HEK293 (cell line): ENCODE data around the gene DLX6.

Experiments used
- CTCF ChIA-PET: fragments of 350-600 bp; formaldehyde crosslinking; extraction: SDS; loops from one replicate; lab custom pipeline; 2021; ENCODE audit warnings: antibody characterized with exemption; lab: Yijun Ruan, JAX
- POLR2A ChIA-PET: fragments of 300-600 bp; formaldehyde crosslinking; extraction: SDS; loops from one replicate; lab custom pipeline; 2020; ENCODE audit warnings: antibody characterized with exemption, inconsistent platforms; lab: Yijun Ruan, JAX
- H3K27ac ChIP-seq: fragments of 200-500 bp; sonication (Bioruptor generic); 2 replicates; pipeline ENCODE4 v1.5.1; 2014; ENCODE audit warnings: low read depth, low read length, control low read depth, inconsistent platforms; ENCODE audit errors: extremely low read depth
- H3K36me3 ChIP-seq, 2 experiments: fragments of 200-500 bp in 1 of 2; sonication (Bioruptor generic) in 1 of 2; 1 replicate in 1 of 2; 2 replicates in 1 of 2; pipeline ENCODE4 v1.5.1; 2014 to 2017; ENCODE audit warnings: inconsistent platforms in 2 of 2, low read length in 2 of 2; ENCODE audit not compliant: control insufficient read depth in 2 of 2, insufficient read depth in 1 of 2
- H3K4me1 ChIP-seq: fragments of 200-500 bp; sonication (Bioruptor generic); 2 replicates; pipeline ENCODE4 v1.5.1; 2014; ENCODE audit warnings: mild to moderate bottlenecking, low read length, inconsistent platforms; ENCODE audit not compliant: control insufficient read depth, insufficient read depth
- H3K4me3 ChIP-seq: 2 replicates; pipeline ENCODE4 v1.5.1; 2011; ENCODE audit warnings: low read depth, mild to moderate bottlenecking, control low read depth, low read length, moderate library complexity
- H3K9me3 ChIP-seq: fragments of 200-500 bp; sonication (Bioruptor generic); 2 replicates; pipeline ENCODE4 v1.5.1; 2014; ENCODE audit warnings: low read depth, low read length, inconsistent platforms; ENCODE audit not compliant: control insufficient read depth, insufficient read depth
- HOXA7 ChIP-seq: sonication (generic); formaldehyde crosslinking; IDR thresholded peaks from 2 replicates; pipeline ENCODE4 v1.8.1; 2022; ENCODE audit warnings: missing genetic modification reagents, borderline replicate concordance
- HOXC10 ChIP-seq: sonication (generic); formaldehyde crosslinking; IDR thresholded peaks from 2 replicates; pipeline ENCODE4 v1.8.1; 2023; ENCODE audit warnings: mild to moderate bottlenecking, missing genetic modification reagents
- HOXD13 ChIP-seq: sonication (generic); formaldehyde crosslinking; IDR thresholded peaks from 2 replicates; pipeline ENCODE4 v1.8.0; 2022; ENCODE audit warnings: missing genetic modification reagents, borderline replicate concordance
- KLF10 ChIP-seq: fragments of 450-650 bp; IDR thresholded peaks from 2 replicates; pipeline ENCODE4 v1.5.1; 2018; ENCODE audit warnings: missing biosample characterization, mild to moderate bottlenecking, missing genetic modification characterization
- ZBTB8A ChIP-seq: fragments of 450-650 bp; formaldehyde crosslinking; IDR thresholded peaks from 2 replicates; pipeline ENCODE4 v1.5.1; 2016; ENCODE audit warnings: missing biosample characterization, missing genetic modification characterization
- ZFHX2 ChIP-seq: fragments of 450-650 bp; formaldehyde crosslinking; conservative IDR thresholded peaks from 2 replicates; pipeline ENCODE4 v1.5.1; 2016; ENCODE audit warnings: missing biosample characterization, missing genetic modification characterization
- ZFP37 ChIP-seq: fragments of 450-650 bp; formaldehyde crosslinking; IDR thresholded peaks from 2 replicates; pipeline ENCODE4 v1.5.1; 2016; ENCODE audit warnings: missing biosample characterization, missing genetic modification characterization
- ZFP41 ChIP-seq: fragments of 450-650 bp; formaldehyde crosslinking; IDR thresholded peaks from 2 replicates; pipeline ENCODE4 v1.5.1; 2016; ENCODE audit warnings: missing biosample characterization, missing genetic modification characterization, borderline replicate concordance
- ZIC2 ChIP-seq: fragments of 450-650 bp; formaldehyde crosslinking; IDR thresholded peaks from 2 replicates; pipeline ENCODE4 v1.5.1; 2016; ENCODE audit warnings: missing biosample characterization, missing genetic modification characterization
- ZNF157 ChIP-seq: fragments of 450-650 bp; formaldehyde crosslinking; IDR thresholded peaks from 2 replicates; pipeline ENCODE4 v1.5.1; 2016; ENCODE audit warnings: missing biosample characterization, missing genetic modification characterization
- ZNF214 ChIP-seq: fragments of 450-650 bp; formaldehyde crosslinking; IDR thresholded peaks from 2 replicates; pipeline ENCODE4 v1.5.1; 2017; ENCODE audit warnings: missing biosample characterization, mild to moderate bottlenecking, missing genetic modification characterization, borderline replicate concordance
- ZNF510 ChIP-seq: fragments of 450-650 bp; formaldehyde crosslinking; IDR thresholded peaks from 2 replicates; pipeline ENCODE4 v1.5.1; 2018; ENCODE audit warnings: mild to moderate bottlenecking, missing genetic modification characterization, missing biosample characterization; ENCODE audit not compliant: insufficient replicate concordance
- ZNF544 ChIP-seq: fragments of 450-650 bp; formaldehyde crosslinking; IDR thresholded peaks from 2 replicates; pipeline ENCODE4 v1.5.0; 2017; ENCODE audit warnings: missing biosample characterization, missing genetic modification characterization
- ZNF701 ChIP-seq: fragments of 450-650 bp; formaldehyde crosslinking; IDR thresholded peaks from 2 replicates; pipeline ENCODE4 v1.5.1; 2016; ENCODE audit warnings: missing biosample characterization, missing genetic modification characterization
- ZNF76 ChIP-seq: fragments of 450-650 bp; formaldehyde crosslinking; IDR thresholded peaks from 2 replicates; pipeline ENCODE4; 2016; ENCODE audit warnings: low read depth, missing biosample characterization, missing genetic modification characterization, borderline replicate concordance
- ZNF843 ChIP-seq: fragments of 450-650 bp; formaldehyde crosslinking; IDR thresholded peaks from 2 replicates; pipeline ENCODE4 v1.5.1; 2016; ENCODE audit warnings: missing biosample characterization, missing genetic modification characterization
- TF ChIP-seq, protein P1 (sequence below): fragments of 450-650 bp; formaldehyde crosslinking; IDR thresholded peaks from 2 replicates; pipeline ENCODE4; 2016; ENCODE audit warnings: missing biosample characterization, missing genetic modification characterization
- TF ChIP-seq, protein P2 (sequence below): fragments of 450-650 bp; formaldehyde crosslinking; IDR thresholded peaks from 2 replicates; pipeline ENCODE4 v1.5.1; 2016; ENCODE audit warnings: missing biosample characterization, missing genetic modification characterization
- TF ChIP-seq, protein P3 (sequence below): fragments of 450-650 bp; formaldehyde crosslinking; IDR thresholded peaks from 2 replicates; pipeline ENCODE4 v1.5.1; 2016; ENCODE audit warnings: missing biosample characterization, missing genetic modification characterization
- TF ChIP-seq, protein P4 (sequence below): fragments of 450-650 bp; formaldehyde crosslinking; IDR thresholded peaks from 2 replicates; pipeline ENCODE4 v1.5.1; 2016; ENCODE audit warnings: missing biosample characterization, missing genetic modification characterization

The DLX6 gene

DNA sequence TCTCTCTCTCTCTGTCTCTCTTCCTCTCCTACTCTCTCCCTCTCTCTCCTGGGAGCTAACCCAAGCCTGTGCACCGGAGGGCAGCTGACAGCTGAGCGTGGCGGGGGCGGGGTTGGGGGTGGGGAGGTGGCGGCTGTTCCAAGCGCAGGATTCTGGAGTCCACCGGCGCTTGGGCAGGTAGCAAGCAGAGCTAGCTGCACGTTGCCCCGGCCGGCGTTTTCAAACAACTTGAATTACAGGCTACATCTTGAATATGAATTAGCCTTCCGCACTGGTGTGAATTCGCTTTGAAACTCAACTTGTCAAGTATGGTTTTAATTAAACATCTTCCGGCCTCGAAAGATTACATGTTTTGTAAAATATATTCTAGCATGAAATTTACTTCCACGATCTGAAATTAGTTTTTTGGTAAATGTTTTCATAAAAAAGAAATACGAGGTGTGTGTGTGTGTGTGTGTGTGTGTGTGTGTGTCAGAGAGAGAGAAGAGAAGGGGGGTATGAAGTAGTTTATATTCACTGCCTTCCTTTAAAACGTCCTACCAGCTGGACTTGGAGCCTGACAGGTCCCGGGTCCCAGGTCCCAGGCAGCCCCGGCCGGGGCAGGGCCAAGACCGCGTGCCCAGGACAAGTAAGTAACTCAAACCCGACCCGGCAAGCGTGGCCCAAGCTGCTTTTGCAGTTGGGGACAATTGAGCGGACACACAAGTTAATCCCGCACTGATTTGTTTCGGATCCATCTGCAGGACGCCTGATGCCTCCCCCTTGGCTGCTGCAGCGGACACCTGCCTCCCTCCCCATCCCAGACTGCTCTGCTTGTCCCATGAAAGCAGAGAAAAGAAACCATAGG, 9.0 kb upstream of the DLX6 start (continued):
- TF ChIP-seq, protein P1, sequence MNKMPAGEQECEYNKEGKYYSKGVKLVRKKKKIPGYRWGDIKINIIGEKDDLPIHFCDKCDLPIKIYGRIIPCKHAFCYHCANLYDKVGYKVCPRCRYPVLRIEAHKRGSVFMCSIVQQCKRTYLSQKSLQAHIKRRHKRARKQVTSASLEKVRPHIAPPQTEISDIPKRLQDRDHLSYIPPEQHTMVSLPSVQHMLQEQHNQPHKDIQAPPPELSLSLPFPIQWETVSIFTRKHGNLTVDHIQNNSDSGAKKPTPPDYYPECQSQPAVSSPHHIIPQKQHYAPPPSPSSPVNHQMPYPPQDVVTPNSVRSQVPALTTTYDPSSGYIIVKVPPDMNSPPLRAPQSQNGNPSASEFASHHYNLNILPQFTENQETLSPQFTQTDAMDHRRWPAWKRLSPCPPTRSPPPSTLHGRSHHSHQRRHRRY = no peak
- TF ChIP-seq ZFHX2 (tag by site-specific recombination) = no peak
- TF ChIP-seq ZNF701 (tag by site-specific recombination) = no peak
- no peak for TF ChIP-seq ZNF510 (tag by site-specific recombination)

DNA sequence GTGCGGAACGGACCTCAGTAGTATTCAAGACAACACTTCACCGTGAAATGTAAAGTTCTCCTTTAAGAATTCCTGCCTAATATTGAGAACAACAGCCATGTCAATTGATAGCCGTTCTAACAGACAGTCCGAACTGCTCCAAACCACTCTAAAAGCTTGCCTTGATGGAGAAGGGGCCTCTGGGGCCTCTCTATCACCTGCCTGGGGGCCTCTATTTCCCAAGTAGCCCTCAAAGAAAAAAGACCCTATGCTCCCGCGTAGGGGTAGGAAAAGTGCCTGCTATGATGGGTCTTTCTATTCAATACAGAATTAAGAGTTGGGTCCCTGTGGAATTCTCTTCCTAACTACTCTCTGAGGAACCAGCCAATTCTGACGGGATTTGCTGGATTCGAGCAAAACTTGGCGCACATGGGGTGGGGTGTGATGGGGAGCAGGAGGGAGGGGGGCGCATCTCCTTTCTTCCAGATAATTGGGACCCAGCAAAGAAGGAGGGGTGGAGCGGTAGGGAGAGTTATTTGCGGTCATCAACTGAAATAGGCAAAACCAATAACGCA, 8.3 kb upstream of the DLX6 start:
- ChIA-PET CTCF (no interaction called here), POLR2A (interaction anchor here (2.5 kb wide), 1 partner anchor 8 kb away, joined by 13 read pairs; the partner anchor contains the start of gene DLX6)
- H3K9me3 ChIP-seq = no peaks in the 10 kb centered on the region
- H3K27ac ChIP-seq = no peak overlapping the region
- TF ChIP-seq HOXC10 (CRISPR knock-in tag) = no peak
- no peak for TF ChIP-seq KLF10 (tag by site-specific recombination)
- TF ChIP-seq ZNF843 (tag by site-specific recombination) = no peak
- no peak for TF ChIP-seq ZNF544 (tag by site-specific recombination)
- TF ChIP-seq ZBTB8A (tag by site-specific recombination) = no peak
- TF ChIP-seq, protein P2, sequence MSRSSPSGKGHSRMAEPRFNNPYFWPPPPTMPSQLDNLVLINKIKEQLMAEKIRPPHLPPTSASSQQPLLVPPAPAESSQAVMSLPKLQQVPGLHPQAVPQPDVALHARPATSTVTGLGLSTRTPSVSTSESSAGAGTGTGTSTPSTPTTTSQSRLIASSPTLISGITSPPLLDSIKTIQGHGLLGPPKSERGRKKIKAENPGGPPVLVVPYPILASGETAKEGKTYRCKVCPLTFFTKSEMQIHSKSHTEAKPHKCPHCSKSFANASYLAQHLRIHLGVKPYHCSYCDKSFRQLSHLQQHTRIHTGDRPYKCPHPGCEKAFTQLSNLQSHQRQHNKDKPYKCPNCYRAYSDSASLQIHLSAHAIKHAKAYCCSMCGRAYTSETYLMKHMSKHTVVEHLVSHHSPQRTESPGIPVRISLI = no peak
- no peak for TF ChIP-seq ZFP37 (tag by site-specific recombination)
- TF ChIP-seq, protein P3, sequence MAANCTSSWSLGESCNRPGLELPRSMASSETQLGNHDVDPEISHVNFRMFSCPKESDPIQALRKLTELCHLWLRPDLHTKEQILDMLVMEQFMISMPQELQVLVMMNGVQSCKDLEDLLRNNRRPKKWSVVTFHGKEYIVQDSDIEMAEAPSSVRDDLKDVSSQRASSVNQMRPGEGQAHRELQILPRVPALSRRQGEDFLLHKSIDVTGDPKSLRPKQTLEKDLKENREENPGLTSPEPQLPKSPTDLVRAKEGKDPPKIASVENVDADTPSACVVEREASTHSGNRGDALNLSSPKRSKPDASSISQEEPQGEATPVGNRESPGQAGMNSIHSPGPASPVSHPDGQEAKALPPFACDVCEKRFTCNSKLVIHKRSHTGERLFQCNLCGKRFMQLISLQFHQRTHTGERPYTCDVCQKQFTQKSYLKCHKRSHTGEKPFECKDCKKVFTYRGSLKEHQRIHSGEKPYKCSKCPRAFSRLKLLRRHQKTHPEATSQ (tag by site-specific recombination) = no peak
- TF ChIP-seq, protein P4, sequence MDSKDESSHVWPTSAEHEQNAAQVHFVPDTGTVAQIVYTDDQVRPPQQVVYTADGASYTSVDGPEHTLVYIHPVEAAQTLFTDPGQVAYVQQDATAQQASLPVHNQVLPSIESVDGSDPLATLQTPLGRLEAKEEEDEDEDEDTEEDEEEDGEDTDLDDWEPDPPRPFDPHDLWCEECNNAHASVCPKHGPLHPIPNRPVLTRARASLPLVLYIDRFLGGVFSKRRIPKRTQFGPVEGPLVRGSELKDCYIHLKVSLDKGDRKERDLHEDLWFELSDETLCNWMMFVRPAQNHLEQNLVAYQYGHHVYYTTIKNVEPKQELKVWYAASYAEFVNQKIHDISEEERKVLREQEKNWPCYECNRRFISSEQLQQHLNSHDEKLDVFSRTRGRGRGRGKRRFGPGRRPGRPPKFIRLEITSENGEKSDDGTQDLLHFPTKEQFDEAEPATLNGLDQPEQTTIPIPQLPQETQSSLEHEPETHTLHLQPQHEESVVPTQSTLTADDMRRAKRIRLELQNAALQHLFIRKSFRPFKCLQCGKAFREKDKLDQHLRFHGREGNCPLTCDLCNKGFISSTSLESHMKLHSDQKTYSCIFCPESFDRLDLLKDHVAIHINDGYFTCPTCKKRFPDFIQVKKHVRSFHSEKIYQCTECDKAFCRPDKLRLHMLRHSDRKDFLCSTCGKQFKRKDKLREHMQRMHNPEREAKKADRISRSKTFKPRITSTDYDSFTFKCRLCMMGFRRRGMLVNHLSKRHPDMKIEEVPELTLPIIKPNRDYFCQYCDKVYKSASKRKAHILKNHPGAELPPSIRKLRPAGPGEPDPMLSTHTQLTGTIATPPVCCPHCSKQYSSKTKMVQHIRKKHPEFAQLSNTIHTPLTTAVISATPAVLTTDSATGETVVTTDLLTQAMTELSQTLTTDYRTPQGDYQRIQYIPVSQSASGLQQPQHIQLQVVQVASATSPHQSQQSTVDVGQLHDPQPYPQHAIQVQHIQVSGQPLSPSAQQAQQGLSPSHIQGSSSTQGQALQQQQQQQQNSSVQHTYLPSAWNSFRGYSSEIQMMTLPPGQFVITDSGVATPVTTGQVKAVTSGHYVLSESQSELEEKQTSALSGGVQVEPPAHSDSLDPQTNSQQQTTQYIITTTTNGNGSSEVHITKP (tag by site-specific recombination) = no peak
- TF ChIP-seq HOXD13 (CRISPR knock-in tag) = no peak
- no peak for TF ChIP-seq ZNF157 (tag by site-specific recombination)
- TF ChIP-seq HOXA7 (CRISPR knock-in tag) = no peak
- TF ChIP-seq ZNF214 (tag by site-specific recombination) = no peak
- TF ChIP-seq ZIC2 (tag by site-specific recombination) = no peak
- TF ChIP-seq ZFP41 = no peak
- no peak for TF ChIP-seq ZNF510 (tag by site-specific recombination)
- no peak for TF ChIP-seq ZNF76 (tag by site-specific recombination)
- H3K4me1 ChIP-seq = no peaks in the 10 kb centered on the region
- H3K36me3 ChIP-seq = no peaks in the 10 kb centered on the region
- no peak overlapping the region for H3K4me3 ChIP-seq
